PC-3 (cell line): ENCODE results near the gene DCLRE1C. TPM values are rescaled to one million over a fixed set of nuclear protein-coding genes. Genes with fewer than 3 reads are reported as not detected.
"Not testable (repeated sequence)": the region's sequence is repeated elsewhere in the genome, so short reads cannot be mapped to it uniquely, and the experiment has no call there.

Experiments used
- ATAC-seq: fragments of 200-7000 bp; cut with Tn5 transposase; 2 replicates; pipeline ENCODE4 v1.9.1; 2020; ENCODE audit warnings: mild to moderate bottlenecking, moderate library complexity
- BruUV-seq: library from RNA; stranded (reverse); fragments of 400-500 nt; replicated peaks from 2 replicates; lab custom pipeline; 2021; lab: Mats Ljungman, UMichigan
- CTCF ChIA-PET: fragments of 300-600 bp; sonication (Branson Sonifier 250); formaldehyde crosslinking; loops from one replicate; lab custom pipeline; 2022; ENCODE audit warnings: antibody characterized with exemption; lab: Charles Lee
- POLR2A ChIA-PET: fragments of 300-600 bp; sonication (Branson Sonifier 250); formaldehyde crosslinking; loops from one replicate; lab custom pipeline; 2022; ENCODE audit warnings: antibody characterized with exemption; ENCODE audit not compliant: unreplicated experiment; lab: Charles Lee
- DNase-seq: peaks from one replicate; pipeline ENCODE4 v3.0.0-alpha.2; 2015
- H2AFZ ChIP-seq: fragments of 300-600 bp; sonication (generic); 2 replicates; pipeline ENCODE4 v1.6.0; 2016; ENCODE audit warnings: antibody characterized with exemption, low read length
- H3F3A ChIP-seq: fragments of 300-600 bp; sonication (generic); one replicate; pipeline ENCODE4 v1.6.0; 2017; ENCODE audit warnings: antibody characterized with exemption, low read length, control low read depth, mild to moderate bottlenecking; ENCODE audit not compliant: unreplicated experiment
- H3K27ac ChIP-seq: fragments of 300-600 bp; sonication (generic); 2 replicates; pipeline ENCODE4 v1.5.1; 2016; ENCODE audit warnings: mild to moderate bottlenecking, low read length
- H3K27me3 ChIP-seq: fragments of 300-600 bp; sonication (generic); 2 replicates; pipeline ENCODE4 v1.6.1; 2016; ENCODE audit warnings: low read length, mixed read lengths
- H3K36me3 ChIP-seq: fragments of 300-600 bp; sonication (generic); 2 replicates; pipeline ENCODE4 v1.6.1; 2016; ENCODE audit warnings: low read depth, mixed run types, low read length, mixed read lengths
- H3K4me1 ChIP-seq: fragments of 300-600 bp; sonication (generic); 2 replicates; pipeline ENCODE4 v1.5.1; 2016; ENCODE audit warnings: low read length; ENCODE audit not compliant: insufficient read depth
- H3K4me2 ChIP-seq: fragments of 300-600 bp; sonication (generic); 2 replicates; pipeline ENCODE4 v1.6.0; 2016; ENCODE audit warnings: low read length
- H3K4me3 ChIP-seq: fragments of 300-600 bp; sonication (generic); 2 replicates; pipeline ENCODE4 v1.5.1; 2016; ENCODE audit warnings: mild to moderate bottlenecking, low read length, mixed read lengths
- H3K79me2 ChIP-seq: fragments of 300-600 bp; sonication (generic); 2 replicates; pipeline ENCODE4 v1.6.1; 2017; ENCODE audit warnings: low read length, mixed read lengths
- H3K9ac ChIP-seq: fragments of 300-600 bp; sonication (generic); 2 replicates; pipeline ENCODE4 v1.6.0; 2016; ENCODE audit warnings: mild to moderate bottlenecking, low read length
- H3K9me2 ChIP-seq: fragments of 300-600 bp; sonication (generic); replicated peaks from 2 replicates; pipeline ENCODE4 v1.6.1; 2016; ENCODE audit warnings: mixed run types, low read length, mixed read lengths
- H3K9me3 ChIP-seq: fragments of 300-600 bp; sonication (generic); 2 replicates; pipeline ENCODE4 v1.6.1; 2016; ENCODE audit warnings: low read length, mixed read lengths
- H4K20me1 ChIP-seq: fragments of 300-600 bp; sonication (generic); 2 replicates; pipeline ENCODE4 v1.6.1; 2016; ENCODE audit warnings: low read length, mixed read lengths
- CTCF ChIP-seq: fragments of 300-600 bp; sonication (generic); conservative IDR thresholded peaks from 2 replicates; pipeline ENCODE4 v1.5.1; 2017; ENCODE audit warnings: antibody characterized with exemption, low read depth, mild to moderate bottlenecking, low read length
- EZH2 ChIP-seq: fragments of 300-600 bp; sonication (generic); IDR thresholded peaks from one replicate; pipeline ENCODE4 v1.6.1; 2017; ENCODE audit warnings: antibody characterized with exemption, mild to moderate bottlenecking, low read length; ENCODE audit not compliant: unreplicated experiment
- EZH2phosphoT487 ChIP-seq: fragments of 300-600 bp; sonication (generic); IDR thresholded peaks from 2 replicates; pipeline ENCODE4 v1.6.1; 2018; ENCODE audit warnings: mild to moderate bottlenecking, antibody characterized with exemption, low read length, borderline replicate concordance
- intact Hi-C: fragments of 100-400 bp; cut with micrococcal nuclease; formaldehyde crosslinking; loops from 2 replicates; pipeline ENCODE4 v1.9.0; 2023
- total RNA-seq: library from RNA; depleted of rRNA; stranded (reverse); fragments of >200 nt; gene quantifications from 2 replicates; pipeline ENCODE4 v1.2.3, GENCODE V29; 2014

The DCLRE1C gene
- total RNA-seq, 1 experiment from 2014 or later: 9.8 TPM

- DNase-seq: peak; percentile 49
- H4K20me1 ChIP-seq, H2AFZ ChIP-seq, H3K27ac ChIP-seq, H3K9ac ChIP-seq, H3K4me2 ChIP-seq, CTCF ChIA-PET, H3K36me3 ChIP-seq, ATAC-seq, H3K9me3 ChIP-seq, H3F3A ChIP-seq, BruUV-seq, H3K27me3 ChIP-seq, H3K79me2 ChIP-seq, POLR2A ChIA-PET, H3K4me1 ChIP-seq, H3K9me2 ChIP-seq, H3K4me3 ChIP-seq: not testable (repeated sequence)
- intact Hi-C loops: loop anchor here (1.0 kb wide), 1 partner anchor 115 kb away; no protein-coding TSS in a partner anchor
- TF ChIP-seq CTCF: peak; percentile 28; the same call in 1 of the 2 replicates
These were observed 37.3 kb upstream of the DCLRE1C start for GRCh38 chr10:14991035-14991749.

DNA sequence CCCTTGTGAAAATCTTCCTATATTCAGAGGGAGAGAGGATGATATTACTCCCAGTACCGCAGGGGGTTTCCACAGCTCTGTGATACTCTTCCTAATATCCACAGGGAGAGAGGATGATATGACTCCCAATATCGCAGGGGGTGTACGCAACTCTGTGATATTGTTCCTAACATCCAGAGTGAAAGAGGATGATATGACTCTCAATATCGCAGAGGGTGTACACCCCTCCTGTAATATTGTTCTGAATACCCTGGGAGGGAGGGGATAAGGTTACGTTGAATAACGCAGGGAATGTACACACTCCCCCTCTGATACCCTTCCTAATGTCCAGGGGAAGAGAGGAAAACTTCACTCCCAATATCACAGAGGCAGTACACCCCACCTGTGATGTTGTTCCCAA lies 35.7 kb upstream of the DCLRE1C start:
- H3K9me3 ChIP-seq, H2AFZ ChIP-seq, POLR2A ChIA-PET, BruUV-seq, H3K9me2 ChIP-seq, H3K4me3 ChIP-seq, H3K36me3 ChIP-seq, CTCF ChIA-PET, H4K20me1 ChIP-seq, ATAC-seq, intact Hi-C loops, H3K79me2 ChIP-seq, H3K27me3 ChIP-seq, H3K9ac ChIP-seq, H3K4me2 ChIP-seq, H3K27ac ChIP-seq, H3K4me1 ChIP-seq, H3F3A ChIP-seq, DNase-seq: not testable (repeated sequence)

- Histone ChIP-seq H3F3A (no peaks in the 10 kb centered on the region), H3K9me2 (no peaks in the 10 kb centered on the region), H3K4me2 (no peak overlapping the region), H3K27ac (no peak overlapping the region), H3K4me3 (no peak overlapping the region), H3K36me3 (no peaks in the 10 kb centered on the region), H3K79me2 (no peaks in the 10 kb centered on the region), H3K27me3 (no peaks in the 10 kb centered on the region), H2AFZ (no peak overlapping the region), H3K9ac (no peak overlapping the region), H3K9me3 (no peaks in the 10 kb centered on the region), H4K20me1 (no peaks in the 10 kb centered on the region), H3K4me1 (no peaks in the 10 kb centered on the region)
- ChIA-PET CTCF (no interaction called here), POLR2A (no interaction called here)
- TF ChIP-seq EZH2 (no peak), CTCF (no peak), EZH2phosphoT487 (no peak)
- intact Hi-C loops: no loop called here
- no TSS peak for BruUV-seq
- no peak for ATAC-seq
- DNase-seq: no peak
These were observed 28.8 kb upstream of the DCLRE1C start for GRCh38 chr10:14982744-14983143.
